ENCODE data around the gene LCN6.

LCN6 gene

GRCh38 chr9:136735812-136736480 is 12.4 kb downstream of the LCN6 start:
- TF ChIP-seq CTCF (IDR thresholded peaks at IDR 0.05; ENCODE audit: extremely low read depth, insufficient read depth, missing control alignments) = no peak
- in situ Hi-C loops (cut with MboI; ENCODE audit: low pct_unique_long_range_greater_than_20kb, low sequenced_read_pairs, unreplicated experiment) = no loop called here
- DNase-seq (ENCODE audit: low spot score) = no peak

- in situ Hi-C loops (cut with MboI; ENCODE audit: low pct_unique_long_range_greater_than_20kb, low sequenced_read_pairs, unreplicated experiment) = no loop called here
- DNase-seq (ENCODE audit: low spot score) = no peak
- no peak for TF ChIP-seq CTCF (IDR thresholded peaks at IDR 0.05; ENCODE audit: extremely low read depth, insufficient read depth, missing control alignments)
Measured at GRCh38 chr9:136734837-136735496, 13.4 kb downstream of the LCN6 start.

DNA sequence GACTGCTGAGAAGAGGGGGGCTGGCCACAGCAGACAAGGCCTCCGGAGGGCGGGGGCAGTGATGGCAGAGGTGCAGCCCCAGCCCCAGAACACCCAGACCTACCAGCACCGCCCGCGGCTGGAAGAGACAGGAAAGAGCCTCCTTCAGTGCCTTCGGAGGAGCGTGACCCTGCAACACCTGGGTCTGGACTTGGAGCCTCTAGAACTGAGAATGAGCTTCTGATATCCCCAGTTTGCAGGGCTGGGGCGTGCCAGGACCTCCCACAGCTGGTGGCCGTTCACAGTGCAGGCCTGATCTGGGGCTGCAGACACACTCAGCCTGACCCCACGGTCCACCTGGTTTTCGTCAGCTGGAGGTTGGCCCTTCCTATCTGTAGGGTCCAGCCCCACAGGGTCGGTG is 14.7 kb downstream of the LCN6 start:
- TF ChIP-seq CTCF (IDR thresholded peaks at IDR 0.05; ENCODE audit: extremely low read depth, insufficient read depth, missing control alignments) = no peak
- in situ Hi-C loops (cut with MboI; ENCODE audit: low pct_unique_long_range_greater_than_20kb, low sequenced_read_pairs, unreplicated experiment) = no loop called here
- DNase-seq (ENCODE audit: low spot score) = no peak

DNA sequence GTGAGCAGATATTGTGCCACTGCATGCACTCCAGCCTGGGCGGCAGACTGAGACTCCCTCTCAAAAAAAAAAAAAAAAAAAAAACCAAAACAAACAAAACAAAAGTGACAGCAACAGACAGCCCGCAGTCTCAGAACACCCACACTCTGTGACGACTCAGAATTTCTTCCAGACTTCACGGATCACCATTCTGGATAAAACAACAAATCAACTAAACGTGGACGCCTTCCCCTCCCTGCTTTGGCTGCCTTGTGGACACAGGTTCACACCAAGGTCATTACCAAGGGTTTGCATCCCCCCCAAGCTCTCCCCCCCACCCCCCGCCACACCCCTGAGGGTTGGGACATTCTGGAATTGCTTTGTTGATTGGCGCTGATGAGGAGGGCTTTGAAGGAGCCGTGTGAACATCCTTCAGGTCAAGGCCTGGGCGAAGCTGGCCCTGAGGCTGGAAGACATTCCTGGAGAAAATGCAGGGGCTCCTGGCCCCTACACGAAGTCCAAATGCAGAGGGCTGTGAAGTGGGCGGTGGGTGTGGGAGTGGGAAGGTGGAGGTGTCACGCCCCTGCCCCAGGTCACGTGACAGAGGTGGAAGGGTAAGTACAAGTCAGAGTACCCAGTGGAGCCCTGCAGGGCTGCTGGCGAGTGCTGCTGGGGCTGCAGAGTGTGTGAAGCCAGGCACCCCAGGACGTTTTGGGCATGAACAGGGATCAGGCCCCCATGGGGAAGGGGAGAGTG is 15.7 kb downstream of the LCN6 start:
- DNase-seq (ENCODE audit: low spot score) = no peak
- TF ChIP-seq CTCF (IDR thresholded peaks at IDR 0.05; ENCODE audit: extremely low read depth, insufficient read depth, missing control alignments) = no peak
- in situ Hi-C loops (cut with MboI; ENCODE audit: low pct_unique_long_range_greater_than_20kb, low sequenced_read_pairs, unreplicated experiment) = no loop called here

GRCh38 chr9:136729926-136730325 is 18.4 kb downstream of the LCN6 start:
- no peak for DNase-seq (ENCODE audit: low spot score)
- in situ Hi-C loops (cut with MboI; ENCODE audit: low pct_unique_long_range_greater_than_20kb, low sequenced_read_pairs, unreplicated experiment) = no loop called here
- no peak for TF ChIP-seq CTCF (IDR thresholded peaks at IDR 0.05; ENCODE audit: extremely low read depth, insufficient read depth, missing control alignments)

GRCh38 chr9:136729144-136729543 is 19.2 kb downstream of the LCN6 start:
- in situ Hi-C loops (cut with MboI; ENCODE audit: low pct_unique_long_range_greater_than_20kb, low sequenced_read_pairs, unreplicated experiment) = no loop called here
- DNase-seq (ENCODE audit: low spot score) = no peak
- TF ChIP-seq CTCF (IDR thresholded peaks at IDR 0.05; ENCODE audit: extremely low read depth, insufficient read depth, missing control alignments) = no peak
